LNCaP clone FGC (cell line): Measurements from ENCODE around the gene PBLD.

Experiments used
- DNase-seq: peaks from one replicate; pipeline ENCODE4 v3.0.0-alpha.2; 2011; ENCODE audit warnings: low read depth
- H3K4me3 ChIP-seq: 2 replicates; pipeline ENCODE4 v1.5.1; 2011; ENCODE audit warnings: mild to moderate bottlenecking, low read depth, low read length, control low read depth
- TF ChIP-seq, protein P1 (sequence below): IDR thresholded peaks from 2 replicates; pipeline ENCODE4 v1.5.1; 2012; ENCODE audit warnings: mild to moderate bottlenecking; ENCODE audit not compliant: control insufficient read depth, insufficient read depth; ENCODE audit errors: extremely low read depth

PBLD gene

DNA sequence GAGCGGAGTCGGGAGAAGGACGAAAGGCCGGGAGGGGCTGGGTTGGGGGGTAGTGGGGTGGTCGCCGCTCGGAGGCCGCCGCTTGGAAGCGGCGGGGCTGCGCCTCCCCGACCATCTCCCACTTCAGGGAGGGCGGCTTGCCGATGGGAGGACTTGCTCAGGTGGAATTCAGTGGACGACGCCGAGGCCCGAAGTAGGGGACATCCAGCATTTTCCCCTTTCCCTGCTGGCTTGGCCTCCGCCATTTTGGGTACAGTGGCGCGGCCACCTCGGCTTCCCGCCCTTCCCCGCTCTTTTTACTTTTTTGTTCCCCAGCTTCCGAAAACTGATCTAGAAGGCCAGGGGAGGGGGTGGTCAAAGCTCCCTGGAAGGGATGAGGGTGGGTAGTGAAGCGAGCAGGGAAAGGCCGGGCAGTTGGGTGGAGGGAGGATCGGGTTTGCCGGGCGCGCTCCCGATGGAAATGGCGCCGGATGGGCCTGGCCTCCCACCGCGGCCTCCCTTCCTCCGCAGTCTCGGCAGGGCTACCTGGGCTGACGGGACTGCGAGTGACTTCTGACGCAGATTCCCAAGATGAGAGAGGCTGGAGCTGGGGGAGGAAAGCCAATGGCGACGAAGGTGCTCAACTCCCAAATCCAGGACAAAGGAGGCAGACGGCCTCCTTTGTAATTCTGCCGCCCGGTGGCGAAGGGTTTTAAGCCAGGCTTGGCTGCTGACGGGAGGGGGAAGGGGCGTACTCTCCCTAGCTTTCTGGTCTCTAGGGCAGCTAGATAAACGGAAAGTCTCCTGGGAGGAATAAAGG, at the start of gene PBLD:
Gene PBLD, minus strand, starts transcription at position 670 of the 799 bp plus-strand sequence. CDS start 26,084 bp downstream, outside the sequence.
- TF ChIP-seq, protein P1, sequence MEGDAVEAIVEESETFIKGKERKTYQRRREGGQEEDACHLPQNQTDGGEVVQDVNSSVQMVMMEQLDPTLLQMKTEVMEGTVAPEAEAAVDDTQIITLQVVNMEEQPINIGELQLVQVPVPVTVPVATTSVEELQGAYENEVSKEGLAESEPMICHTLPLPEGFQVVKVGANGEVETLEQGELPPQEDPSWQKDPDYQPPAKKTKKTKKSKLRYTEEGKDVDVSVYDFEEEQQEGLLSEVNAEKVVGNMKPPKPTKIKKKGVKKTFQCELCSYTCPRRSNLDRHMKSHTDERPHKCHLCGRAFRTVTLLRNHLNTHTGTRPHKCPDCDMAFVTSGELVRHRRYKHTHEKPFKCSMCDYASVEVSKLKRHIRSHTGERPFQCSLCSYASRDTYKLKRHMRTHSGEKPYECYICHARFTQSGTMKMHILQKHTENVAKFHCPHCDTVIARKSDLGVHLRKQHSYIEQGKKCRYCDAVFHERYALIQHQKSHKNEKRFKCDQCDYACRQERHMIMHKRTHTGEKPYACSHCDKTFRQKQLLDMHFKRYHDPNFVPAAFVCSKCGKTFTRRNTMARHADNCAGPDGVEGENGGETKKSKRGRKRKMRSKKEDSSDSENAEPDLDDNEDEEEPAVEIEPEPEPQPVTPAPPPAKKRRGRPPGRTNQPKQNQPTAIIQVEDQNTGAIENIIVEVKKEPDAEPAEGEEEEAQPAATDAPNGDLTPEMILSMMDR = peak; percentile 63
- H3K4me3 ChIP-seq = peak within 1 kb of the TSS; percentile 95
- DNase-seq = peak; percentile 68

DNA sequence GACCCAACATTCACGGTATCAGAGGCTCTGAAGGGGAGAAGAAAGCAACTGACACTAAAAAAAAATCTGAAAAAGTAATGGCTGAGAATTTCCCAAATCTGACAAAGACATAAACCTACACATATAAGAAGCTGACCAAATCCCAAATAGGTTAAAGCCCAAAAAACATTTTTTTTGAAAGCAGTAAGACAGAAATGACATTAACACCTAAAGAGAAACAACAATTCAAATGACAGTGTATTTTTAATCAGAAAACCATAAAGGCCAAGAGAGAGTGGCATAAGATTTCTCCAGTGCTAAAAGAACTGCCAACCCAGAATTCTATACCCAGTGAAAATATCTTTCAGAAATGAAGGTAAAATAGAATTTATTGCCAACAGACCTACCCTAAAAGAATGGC, 38.9 kb upstream of the PBLD start:
- TF ChIP-seq, protein P1 = no peak
- no peak overlapping the region for H3K4me3 ChIP-seq
- DNase-seq = no peak

DNA sequence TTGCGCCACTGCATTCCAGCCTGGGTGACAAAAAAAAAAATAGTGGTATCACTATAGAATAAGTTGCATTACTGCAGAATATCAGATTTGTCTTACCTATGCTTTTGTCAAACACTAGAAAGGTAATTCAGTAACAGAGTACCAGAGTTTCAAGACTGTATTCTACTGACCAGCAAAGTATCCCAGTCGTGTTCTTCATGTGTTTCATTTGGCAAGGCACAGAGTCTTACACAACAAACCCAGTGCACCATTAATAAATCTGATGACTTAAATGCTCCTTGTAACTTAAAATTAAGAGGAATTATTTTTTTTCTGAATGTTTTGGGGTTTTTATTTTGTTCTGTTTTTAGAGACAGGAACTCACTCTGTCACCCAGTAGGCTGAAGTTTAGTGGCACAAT, 34.4 kb upstream of the PBLD start:
- no peak overlapping the region for H3K4me3 ChIP-seq
- TF ChIP-seq, protein P1 = no peak
- no peak for DNase-seq

DNA sequence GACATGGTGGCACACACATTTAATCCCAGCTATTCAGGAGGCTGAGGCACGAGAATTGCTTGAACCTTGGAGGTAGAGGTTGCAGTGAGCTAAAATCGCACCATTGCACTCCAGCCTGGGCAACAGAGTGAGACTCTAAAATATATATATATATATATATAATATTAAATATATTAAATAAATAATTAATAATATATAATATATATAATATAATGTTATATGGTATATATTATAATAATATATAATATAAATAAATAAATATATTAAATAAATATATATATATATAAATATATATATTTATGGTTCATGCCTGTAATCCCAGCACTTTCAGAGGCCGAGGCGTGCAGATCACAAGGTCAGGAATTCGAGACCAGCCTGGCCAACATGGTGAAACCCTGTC, 33.9 kb upstream of the PBLD start:
- no peak for DNase-seq
- TF ChIP-seq, protein P1 = no peak
- H3K4me3 ChIP-seq = no peak overlapping the region

- H3K4me3 ChIP-seq = no peak overlapping the region
- no peak for DNase-seq
- TF ChIP-seq, protein P1 = no peak
Measured at GRCh38 chr10:68365611-68366010, 32.9 kb upstream of the PBLD start.

DNA sequence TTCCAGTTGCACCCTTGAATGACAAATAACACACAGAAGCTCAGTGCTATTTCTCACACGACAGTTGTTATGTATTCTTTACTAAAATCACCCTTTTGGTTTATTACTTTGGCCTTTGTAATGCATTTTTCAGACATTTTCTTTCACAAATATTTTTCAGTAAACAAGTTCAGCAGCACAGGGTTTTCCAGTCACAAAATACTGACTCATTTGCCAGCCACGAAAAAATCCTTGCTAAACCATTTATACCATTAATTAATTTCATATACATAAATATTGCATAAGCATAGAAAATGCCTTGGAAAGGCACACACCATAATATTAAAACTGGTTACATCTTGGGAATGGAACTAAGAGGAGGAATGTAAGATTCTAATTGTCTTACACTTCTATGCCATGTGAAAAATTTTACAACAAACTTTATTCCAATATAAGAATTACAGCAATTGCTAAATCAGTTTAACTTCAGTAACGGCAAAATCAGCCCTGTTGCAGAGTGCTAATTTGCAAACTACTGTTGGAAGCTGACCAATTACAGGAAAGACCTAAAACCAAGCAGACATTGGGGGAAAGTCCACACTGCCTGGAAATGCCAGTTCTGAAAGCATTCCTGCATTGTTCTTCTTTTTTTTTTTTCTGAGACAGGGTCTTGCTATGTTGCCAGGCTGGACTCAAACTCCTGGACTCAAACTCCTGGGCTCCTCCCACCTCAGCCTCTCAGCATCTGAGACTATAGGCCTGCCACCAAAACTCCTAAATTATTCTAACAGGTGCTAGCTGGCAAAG, 31.6 kb upstream of the PBLD start:
- TF ChIP-seq, protein P1 = no peak
- no peak overlapping the region for H3K4me3 ChIP-seq
- DNase-seq = no peak
